Amygdala (tissue), 56 donors: ENCODE data around the gene CSRNP2.
"Not testable (repeated sequence)": the region's sequence is repeated elsewhere in the genome, so short reads cannot be mapped to it uniquely, and the experiment has no call there.

Source experiments
- DNase-seq, 56 donors: peaks; one replicate each; lab custom pipeline; 2025; lab: John Stamatoyannopoulos, UW

The CSRNP2 gene

GRCh38 chr12:51083126-51083833 lies at the start of gene CSRNP2:
Gene CSRNP2 (minus strand): TSS chr12:51083596. CDS start chr12:51076561, 7,035 bp downstream.
- DNase-seq, result peak; percentile 36 to 99 (median 95)

GRCh38 chr12:51132693-51133092 lies 49.3 kb upstream of the CSRNP2 start:
- DNase-seq, result no peak

GRCh38 chr12:51131745-51132521 lies 48.5 kb upstream of the CSRNP2 start:
- DNase-seq, result no peak

GRCh38 chr12:51128919-51129318 lies 45.5 kb upstream of the CSRNP2 start:
- no peak for DNase-seq

- DNase-seq, result no peak
Observed at GRCh38 chr12:51127050-51127729, 43.8 kb upstream of the CSRNP2 start.

GRCh38 chr12:51126297-51126696 lies 42.9 kb upstream of the CSRNP2 start:
- DNase-seq, result no peak

GRCh38 chr12:51124504-51124903 lies 41.1 kb upstream of the CSRNP2 start:
- DNase-seq, result peak in 7 of 56 donors; percentile 0 to 14 (median 5)

GRCh38 chr12:51122844-51123243 lies 39.4 kb upstream of the CSRNP2 start:
- DNase-seq, result no peak

GRCh38 chr12:51118706-51119105 lies 35.3 kb upstream of the CSRNP2 start:
- no peak for DNase-seq

- DNase-seq, result no peak
Observed at GRCh38 chr12:51115533-51115932, 32.1 kb upstream of the CSRNP2 start.

- DNase-seq, result no peak
Observed at GRCh38 chr12:51108136-51108535, 24.7 kb upstream of the CSRNP2 start.

- no peak for DNase-seq
Observed at GRCh38 chr12:51103977-51104376, 20.6 kb upstream of the CSRNP2 start.

- DNase-seq, result no peak
Observed at GRCh38 chr12:51098611-51099010, 15.2 kb upstream of the CSRNP2 start.

- DNase-seq, result no peak
Observed at GRCh38 chr12:51090705-51091229, 7.4 kb upstream of the CSRNP2 start.

GRCh38 chr12:51087818-51088217 lies 4.4 kb upstream of the CSRNP2 start:
- no peak for DNase-seq

GRCh38 chr12:51086933-51087332 lies 3.5 kb upstream of the CSRNP2 start:
- no peak for DNase-seq

GRCh38 chr12:51085757-51086156 lies 2.4 kb upstream of the CSRNP2 start:
- no peak for DNase-seq

GRCh38 chr12:51082561-51083125 lies 753 bp downstream of the CSRNP2 start:
- peak in 16 of 56 donors; percentile 11 to 63 (median 46) for DNase-seq

- no peak for DNase-seq
Observed at GRCh38 chr12:51081421-51081820, 2.0 kb downstream of the CSRNP2 start.

GRCh38 chr12:51080136-51080535 lies 3.3 kb downstream of the CSRNP2 start:
- DNase-seq, result no peak

- not testable (repeated sequence) for DNase-seq
Observed at GRCh38 chr12:51078866-51079265, 4.5 kb downstream of the CSRNP2 start.
